ENCODE results near the gene CAPN7.

DNA sequence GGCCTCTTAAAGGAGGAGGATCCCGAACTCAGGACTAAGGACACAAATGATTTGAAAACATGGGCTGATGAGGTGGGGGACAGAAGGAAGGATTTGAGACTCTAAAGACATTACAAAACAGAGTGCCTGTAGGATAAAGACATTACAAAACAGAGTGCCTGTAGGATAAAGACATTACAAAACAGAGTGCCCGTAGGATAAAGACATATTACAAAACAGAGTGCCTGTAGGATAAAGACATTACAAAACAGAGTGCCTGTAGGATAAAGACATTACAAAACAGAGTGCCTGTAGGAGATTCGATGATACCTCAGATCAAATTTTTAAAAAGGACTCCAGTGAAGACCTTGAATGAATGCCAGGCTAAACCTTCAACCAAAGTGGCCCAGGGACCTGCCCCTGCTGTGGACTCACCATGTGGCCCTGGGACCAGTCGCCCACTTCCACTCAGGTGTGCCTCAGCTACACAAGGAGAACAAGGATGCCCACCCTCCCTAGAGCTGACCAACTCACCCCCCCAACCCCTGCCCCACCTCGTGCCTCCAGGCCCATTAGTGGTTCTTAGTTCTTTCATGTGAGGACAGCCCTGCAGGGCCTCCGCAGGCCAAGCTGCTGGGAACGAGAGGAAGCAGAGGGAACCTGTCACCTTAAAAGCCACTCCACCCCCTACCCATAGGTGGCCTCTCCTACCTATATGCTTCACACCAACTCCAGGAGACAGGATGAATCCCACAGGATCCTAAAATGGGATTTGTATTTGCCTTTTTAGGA lies 66.6 kb downstream of the CAPN7 start:
- TF ChIP-seq TEAD4 (IDR thresholded peaks at IDR 0.05) (no peak), YY1 (IDR thresholded peaks at IDR 0.05; ENCODE audit: low read depth) (no peak), RAD21 (IDR thresholded peaks at IDR 0.05; ENCODE audit: low read depth) (no peak)
- TF ChIP-seq, protein P1, sequence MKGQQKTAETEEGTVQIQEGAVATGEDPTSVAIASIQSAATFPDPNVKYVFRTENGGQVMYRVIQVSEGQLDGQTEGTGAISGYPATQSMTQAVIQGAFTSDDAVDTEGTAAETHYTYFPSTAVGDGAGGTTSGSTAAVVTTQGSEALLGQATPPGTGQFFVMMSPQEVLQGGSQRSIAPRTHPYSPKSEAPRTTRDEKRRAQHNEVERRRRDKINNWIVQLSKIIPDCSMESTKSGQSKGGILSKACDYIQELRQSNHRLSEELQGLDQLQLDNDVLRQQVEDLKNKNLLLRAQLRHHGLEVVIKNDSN (IDR thresholded peaks at IDR 0.05): no peak
- TF ChIP-seq, protein P2, sequence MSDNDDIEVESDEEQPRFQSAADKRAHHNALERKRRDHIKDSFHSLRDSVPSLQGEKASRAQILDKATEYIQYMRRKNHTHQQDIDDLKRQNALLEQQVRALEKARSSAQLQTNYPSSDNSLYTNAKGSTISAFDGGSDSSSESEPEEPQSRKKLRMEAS (IDR thresholded peaks at IDR 0.05): no peak

All from Ishikawa (cell line).